ENCODE data around the gene SLC28A1. TPM values are rescaled to one million over a fixed set of nuclear protein-coding genes. Genes with fewer than 3 reads are reported as not detected.

SLC28A1 gene
- total and polyA plus RNA-seq, 2 of the 4 experiments (the other 2 are of a cell fraction) = not detected

- ATAC-seq (ENCODE audit: low read depth) = no peak
- dilution Hi-C loops (cut with HindIII; ENCODE audit: low sequenced_read_pairs, unreplicated experiment) = no loop called here
- Histone ChIP-seq H3K4me2 (ENCODE audit: low read depth, low read length) (no peak overlapping the region), H3K14ac (replicated peaks; ENCODE audit: low read depth, low read length) (no peak overlapping the region), H2AK5ac (ENCODE audit: low read depth, low read length) (no peak overlapping the region), H3K4ac (ENCODE audit: low read depth, low read length) (no peak overlapping the region), H4K20me1 (ENCODE audit: insufficient read depth, low read length) (no peaks in the 10 kb centered on the region), H3K9me1 (ENCODE audit: insufficient read depth, low read length) (no peaks in the 10 kb centered on the region), H3K9me3 (ENCODE audit: control insufficient read depth, insufficient read depth, low read length) (no peaks in the 10 kb centered on the region), H2BK120ac (ENCODE audit: low read depth, low read length) (no peak overlapping the region), H3K27me3 (ENCODE audit: control insufficient read depth, insufficient read depth, low read length) (peaks cover 36% of the 10 kb centered on the region), H2BK5ac (ENCODE audit: low read depth, low read length, poor library complexity, severe bottlenecking) (no peak overlapping the region), H2AK9ac (replicated peaks; ENCODE audit: low read depth, low read length, poor library complexity) (no peak overlapping the region), H2BK20ac (ENCODE audit: low read depth, low read length) (no peak overlapping the region), H3K23ac (ENCODE audit: low read depth, low read length) (no peak overlapping the region), H3K56ac (ENCODE audit: extremely low read depth, insufficient read depth, low read length) (no peak overlapping the region), H2AFZ (replicated peaks; ENCODE audit: low read length, poor library complexity) (no peak overlapping the region), H3K4me3 (ENCODE audit: insufficient read depth, low read depth, low read length) (no peak overlapping the region), H3K27ac (ENCODE audit: insufficient read depth, low read length) (no peak overlapping the region), H2BK15ac (ENCODE audit: low read depth, low read length) (no peak overlapping the region), H3K9ac (ENCODE audit: low read depth, low read length) (no peak overlapping the region), H4K91ac (ENCODE audit: insufficient read depth, low read depth, low read length) (no peak overlapping the region), H3K36me3 (ENCODE audit: control insufficient read depth, insufficient read depth, low read length) (no peaks in the 10 kb centered on the region), H4K8ac (ENCODE audit: low read depth in 2 of 2, low read length in 2 of 2) (no peak overlapping the region), H3K4me1 (ENCODE audit: control insufficient read depth, insufficient read depth, low read length) (no peaks in the 10 kb centered on the region), H4K5ac (ENCODE audit: low read depth, low read length) (no peak overlapping the region), H3K18ac (ENCODE audit: low read depth, low read length) (no peak overlapping the region), H3K79me1 (ENCODE audit: low read depth in 1 of 2, low read length in 2 of 2) (no peaks in the 10 kb centered on the region)
- no TSS peak for BruUV-seq (replicated peaks)
- intact Hi-C loops (cut with micrococcal nuclease) = no loop called here
- CTCF ChIA-PET = no interaction called here
- no peak for DNase-seq
- in situ Hi-C loops (cut with MboI; ENCODE audit: low sequenced_read_pairs) = no loop called here
- POLR2A ChIA-PET (ENCODE audit: unreplicated experiment) = no interaction called here
- TF ChIP-seq CEBPB (IDR thresholded peaks at IDR 0.05; ENCODE audit: low read depth, low read length) (no peak), MAFK (IDR thresholded peaks at IDR 0.05; ENCODE audit: low read depth, low read length) (no peak), POLR2A (IDR thresholded peaks at IDR 0.05; ENCODE audit: low read depth, low read length) (no peak), BHLHE40 (IDR thresholded peaks at IDR 0.05; ENCODE audit: low read depth, low read length) (no peak), FOS (IDR thresholded peaks at IDR 0.05; ENCODE audit: low read depth, low read length) (no peak), RCOR1 (IDR thresholded peaks at IDR 0.05; ENCODE audit: insufficient replicate concordance, low read length) (no peak), CTCF (conservative IDR thresholded peaks at IDR 0.05; ENCODE audit: low read depth, low read length) (no peak), RAD21 (IDR thresholded peaks at IDR 0.05; ENCODE audit: low read length) (no peak), RFX5 (IDR thresholded peaks at IDR 0.05; ENCODE audit: low read depth, low read length) (no peak), MAZ (IDR thresholded peaks at IDR 0.05; ENCODE audit: borderline replicate concordance, low read depth, low read length) (no peak), CHD1 (IDR thresholded peaks at IDR 0.05; ENCODE audit: low read depth, low read length) (no peak), USF2 (IDR thresholded peaks at IDR 0.05; ENCODE audit: low read depth, low read length) (no peak), ELK1 (IDR thresholded peaks at IDR 0.05; ENCODE audit: borderline replicate concordance, low read depth, low read length) (no peak)
- WGBS, 2 experiments (ENCODE audit: extremely low coverage in 2 of 2, insufficient read length in 1 of 2) = 77% methylated on average over 4 of the region's 9 CpGs; no CpG with 5 or more reads in 1 of the 2 experiments
These were observed 13.0 kb upstream of the SLC28A1 start for GRCh38 chr15:84871428-84871985.
